GM19328 (cell line): ENCODE data around the gene TMOD2.

ENCODE experiments used
- ATAC-seq: cut with Tn5 transposase; IDR thresholded peaks from one replicate; pipeline ENCODE4 v1.9.1; 2021; ENCODE audit warnings: mild to moderate bottlenecking, moderate library complexity; ENCODE audit not compliant: unreplicated experiment

TMOD2 gene

DNA sequence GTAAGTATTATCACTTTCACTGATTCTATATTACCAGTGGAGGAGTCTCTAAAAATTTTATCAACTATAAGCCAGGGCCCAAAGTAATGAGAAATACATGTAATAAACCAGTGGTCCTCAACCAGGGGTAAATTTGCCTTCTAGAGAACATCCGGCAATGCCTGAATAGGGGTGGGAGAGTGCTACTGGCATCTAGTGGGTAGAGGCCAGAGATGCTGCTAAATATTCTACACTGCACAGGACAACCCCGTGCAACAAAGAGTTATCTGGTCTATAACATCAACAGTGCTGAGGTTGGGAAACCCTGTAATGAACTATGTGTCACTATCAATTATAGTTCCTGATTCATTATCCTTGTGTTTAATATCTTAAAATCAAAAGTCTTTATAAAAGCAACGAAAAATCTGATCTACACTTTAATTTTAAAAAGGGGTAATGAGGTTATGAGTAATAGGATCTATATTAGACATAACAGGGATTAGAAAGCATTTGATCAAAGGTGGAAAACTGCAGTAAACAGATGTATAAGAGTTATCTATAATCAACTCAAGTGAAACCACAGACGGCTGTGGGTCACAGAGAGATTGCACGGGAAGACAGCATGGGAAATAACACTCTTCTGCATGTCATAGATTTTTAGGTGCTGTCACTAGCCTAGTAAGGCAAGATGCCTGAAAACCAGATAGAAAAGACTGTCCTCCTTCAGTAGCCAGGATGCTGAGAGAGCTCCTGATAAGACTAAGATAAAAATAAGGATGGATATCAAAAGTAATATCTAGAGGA is 16.0 kb upstream of the TMOD2 start:
- ATAC-seq = no peak

DNA sequence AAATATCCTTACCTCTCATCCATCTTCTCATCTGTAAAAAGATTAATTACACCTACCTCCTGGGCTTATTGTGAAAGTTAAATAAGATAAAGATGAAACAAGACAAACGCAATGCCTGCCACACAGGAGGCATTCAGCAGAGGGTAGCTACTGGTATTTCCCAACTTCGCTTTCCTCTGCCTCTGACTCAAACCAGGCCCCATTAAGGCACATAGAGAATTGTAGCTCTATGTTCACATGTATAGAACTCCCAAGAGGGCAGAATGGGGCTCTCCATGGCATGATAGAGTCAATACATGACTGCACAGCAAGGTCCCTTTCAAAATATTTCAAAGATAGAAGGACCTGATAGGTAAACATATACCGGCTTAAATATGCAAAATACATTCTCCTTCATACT is 15.3 kb upstream of the TMOD2 start:
- ATAC-seq = no peak

DNA sequence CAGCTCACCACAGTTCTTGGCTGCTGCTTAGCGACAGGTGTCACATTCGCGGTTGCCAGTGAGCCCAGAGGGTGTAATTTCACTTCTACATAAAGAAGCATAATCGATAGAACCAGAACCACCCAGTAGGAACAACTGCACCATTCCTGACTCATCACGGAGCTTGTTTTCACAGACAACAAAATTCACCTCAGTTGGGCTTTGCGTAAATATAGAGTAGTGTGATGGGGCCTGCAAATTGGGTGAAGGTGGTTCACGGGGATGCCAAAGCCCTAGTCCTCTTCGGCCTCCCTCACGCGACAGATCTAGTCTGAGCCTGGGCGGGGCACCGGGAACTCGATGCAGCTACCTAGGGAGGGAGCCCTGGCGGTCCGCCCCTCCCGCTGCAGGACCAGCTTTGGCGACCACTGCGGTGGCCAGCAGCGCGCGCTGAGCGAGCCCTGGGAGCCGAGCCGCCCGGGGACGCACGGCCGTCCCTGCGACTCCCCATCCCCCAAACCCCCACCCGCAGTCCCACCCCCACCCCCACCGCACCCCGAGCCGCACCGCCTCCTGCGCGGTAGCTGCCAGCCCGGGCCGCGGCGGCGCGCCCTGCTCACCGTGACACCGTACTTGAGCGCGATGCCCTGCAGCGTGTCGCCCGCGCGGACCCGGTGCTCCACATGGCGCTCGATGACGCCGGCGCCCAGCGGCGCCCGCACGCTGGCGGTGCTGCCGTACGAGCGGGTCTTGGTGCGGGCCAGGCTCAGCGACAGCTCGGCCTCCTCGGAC is 14.5 kb upstream of the TMOD2 start:
- peak; percentile 25 for ATAC-seq

DNA sequence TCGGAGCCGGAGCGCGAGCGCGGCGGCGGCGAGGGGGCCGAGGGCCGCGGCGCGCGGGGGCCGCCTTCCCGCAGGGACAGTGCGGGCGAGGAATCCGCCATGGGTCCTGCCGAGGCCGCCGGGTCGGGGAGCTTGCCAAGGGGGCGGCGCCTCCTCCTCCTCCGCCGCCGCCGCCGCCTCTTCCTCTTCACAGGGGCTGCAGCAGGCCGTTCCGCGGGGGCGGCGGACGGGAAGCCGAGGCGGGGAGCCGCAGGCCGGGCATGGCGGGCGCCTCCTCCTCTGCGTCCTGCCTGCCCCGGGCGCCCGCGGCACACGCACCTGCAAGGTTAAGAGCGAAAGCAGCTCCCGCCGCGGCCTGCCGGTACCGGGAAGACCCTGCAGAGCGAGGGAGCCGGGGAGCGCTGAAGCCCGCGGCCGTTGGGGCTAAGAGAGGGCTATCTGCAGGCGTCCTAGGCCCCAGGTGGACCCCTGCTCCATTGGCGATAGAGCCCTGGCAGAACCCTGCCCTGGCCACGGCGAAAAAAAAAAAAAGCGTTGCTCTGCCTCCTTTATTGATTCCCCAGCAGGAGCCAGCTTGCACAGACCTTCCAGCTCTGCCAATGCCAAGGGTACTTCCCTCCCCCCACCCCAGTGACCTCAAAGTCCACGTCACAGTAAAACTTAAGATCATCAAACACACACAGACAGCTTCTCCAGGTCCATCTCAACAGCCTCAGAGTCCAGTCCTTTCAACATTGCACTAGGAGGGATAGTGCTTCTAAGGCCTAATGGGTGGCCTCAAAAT is 13.7 kb upstream of the TMOD2 start, which contains the start of gene LYSMD2:
Gene LYSMD2, minus strand, starts transcription at position 134 of the 784 bp plus-strand sequence. Its CDS starts 33 bp downstream, at position 101.
- ATAC-seq = peak; percentile 45

DNA sequence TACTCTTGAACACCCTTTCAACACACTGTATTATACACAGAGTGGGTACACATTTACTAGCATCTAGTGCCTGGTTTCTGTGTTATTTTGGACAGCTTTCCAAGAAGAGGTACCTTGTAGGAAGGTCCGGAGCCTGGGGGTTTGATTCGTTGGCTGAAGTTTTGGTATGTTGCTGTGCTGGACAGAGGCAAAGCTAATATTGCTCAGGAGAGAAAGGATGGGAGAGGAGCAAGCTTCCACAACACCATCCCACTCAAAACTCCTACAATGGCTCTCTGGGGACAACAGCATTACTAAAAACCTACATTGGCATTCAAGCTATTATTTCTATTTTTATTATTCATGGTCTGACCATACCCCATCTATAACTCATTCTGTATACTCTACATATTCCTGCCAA is 12.8 kb upstream of the TMOD2 start:
- ATAC-seq = no peak

DNA sequence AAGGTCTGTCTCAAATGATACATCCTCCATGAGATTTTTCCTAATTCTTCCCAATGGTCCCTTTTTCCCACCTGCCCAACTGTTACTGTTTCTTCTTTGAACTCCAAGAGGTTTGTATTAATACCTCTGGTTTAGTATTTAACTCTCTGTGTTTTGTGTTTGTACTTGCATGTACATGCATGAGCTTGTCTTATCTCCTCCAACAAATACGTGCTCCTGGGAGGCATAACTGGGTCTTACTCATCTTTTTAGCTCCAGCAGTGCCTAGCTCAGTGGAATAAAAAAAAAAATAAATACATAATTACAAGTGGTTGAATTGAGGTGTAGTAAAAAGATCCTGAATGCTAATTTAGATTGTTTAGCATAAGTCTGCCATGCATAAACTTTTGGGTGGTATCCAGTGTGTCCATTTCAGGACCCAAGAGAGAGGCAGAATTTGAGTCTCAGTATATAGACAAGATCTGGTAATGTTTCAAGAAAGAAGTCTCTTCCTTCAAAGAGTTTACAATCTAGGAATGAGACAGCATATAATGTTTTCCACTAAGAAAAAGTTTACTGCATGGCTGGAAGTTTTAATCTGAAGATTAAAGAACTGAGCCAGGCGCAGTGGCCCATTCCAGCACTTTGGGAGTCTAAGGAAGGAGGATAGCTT is 12.2 kb upstream of the TMOD2 start:
- no peak for ATAC-seq

DNA sequence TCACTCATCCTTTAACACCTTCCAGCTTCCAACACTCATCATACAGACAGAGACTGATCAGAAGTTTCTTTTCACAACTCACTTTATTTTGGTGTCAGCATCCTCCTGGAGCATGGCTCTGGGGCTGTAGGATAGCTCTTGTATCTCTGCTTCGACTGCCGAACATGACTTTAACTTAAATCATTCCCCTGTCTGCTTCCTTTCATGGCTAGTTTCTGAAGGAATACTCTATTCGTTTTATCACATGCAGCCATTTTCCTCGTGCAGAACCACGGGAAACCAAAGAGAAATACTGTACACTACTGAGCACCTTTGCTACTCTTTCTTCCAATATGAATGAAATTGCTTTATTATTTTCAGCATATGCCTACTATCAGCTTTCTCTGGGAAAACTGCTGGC is 2.1 kb upstream of the TMOD2 start:
- ATAC-seq = no peak

DNA sequence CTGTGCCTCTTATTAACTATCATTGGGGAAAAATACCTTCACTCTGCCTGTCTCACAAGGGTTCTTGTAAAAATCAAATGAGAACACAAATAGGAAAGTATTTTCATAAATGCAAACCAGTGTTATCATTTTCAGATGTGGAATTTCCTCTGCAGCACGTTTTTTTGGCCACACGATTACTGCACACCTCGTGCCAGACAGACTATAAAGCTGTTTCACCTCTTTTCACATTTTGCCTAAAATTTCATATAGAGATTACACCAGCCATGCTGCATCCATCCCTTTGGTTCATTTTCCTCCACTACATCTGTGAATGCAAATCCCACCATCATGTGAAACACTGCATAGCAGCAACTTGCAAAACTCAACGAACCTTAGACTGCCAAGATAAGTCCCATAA is 1.2 kb upstream of the TMOD2 start:
- no peak for ATAC-seq

DNA sequence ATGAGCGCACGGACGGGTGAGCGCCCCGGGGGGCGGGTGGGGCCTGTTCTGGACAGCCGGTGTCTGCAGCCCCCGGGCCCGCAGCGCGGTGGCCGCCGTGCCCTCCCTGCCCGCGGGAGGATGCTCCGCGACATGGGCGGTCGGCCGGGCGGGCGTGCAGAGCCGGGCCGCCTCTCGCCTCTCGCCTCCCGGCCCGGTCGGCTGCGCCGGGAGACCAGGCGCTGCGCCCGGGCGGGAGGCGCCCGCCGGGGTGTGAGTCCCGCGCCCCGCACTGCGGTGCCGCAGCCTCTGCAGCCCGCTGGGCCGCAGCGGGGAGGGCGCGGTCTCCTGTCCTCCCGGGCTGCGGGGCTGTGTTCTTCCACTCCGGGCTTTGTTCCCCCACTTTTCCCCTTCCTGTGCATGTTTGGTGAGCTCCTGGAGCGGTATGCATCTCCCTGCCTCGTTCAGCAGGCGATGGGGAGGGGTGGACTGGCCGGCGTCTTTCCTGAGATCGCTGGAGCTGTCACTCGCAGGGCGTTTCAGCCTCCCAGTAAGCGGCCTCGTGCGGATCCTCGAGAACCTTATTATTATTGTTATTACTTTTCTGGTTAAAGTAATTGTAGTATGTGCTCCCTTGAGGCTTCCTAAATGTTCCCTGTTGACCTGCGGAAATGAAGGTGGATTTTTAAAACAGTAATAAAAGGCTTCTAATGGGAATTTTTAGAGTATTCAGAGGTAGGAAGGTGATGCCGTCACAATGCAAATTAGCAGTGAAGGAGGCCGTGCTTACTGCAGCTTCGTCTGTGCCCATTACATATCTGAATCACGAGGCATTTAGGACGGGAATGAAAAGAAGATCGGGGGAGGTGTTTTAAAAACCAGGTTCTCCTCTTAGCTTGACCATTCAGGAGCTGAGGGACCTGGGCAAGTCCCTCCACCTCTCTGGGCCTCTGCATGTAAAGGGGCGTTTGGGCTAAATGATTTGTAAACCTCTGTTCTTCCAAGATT is 593 bp downstream of the TMOD2 start:
- ATAC-seq = peak; percentile 37

DNA sequence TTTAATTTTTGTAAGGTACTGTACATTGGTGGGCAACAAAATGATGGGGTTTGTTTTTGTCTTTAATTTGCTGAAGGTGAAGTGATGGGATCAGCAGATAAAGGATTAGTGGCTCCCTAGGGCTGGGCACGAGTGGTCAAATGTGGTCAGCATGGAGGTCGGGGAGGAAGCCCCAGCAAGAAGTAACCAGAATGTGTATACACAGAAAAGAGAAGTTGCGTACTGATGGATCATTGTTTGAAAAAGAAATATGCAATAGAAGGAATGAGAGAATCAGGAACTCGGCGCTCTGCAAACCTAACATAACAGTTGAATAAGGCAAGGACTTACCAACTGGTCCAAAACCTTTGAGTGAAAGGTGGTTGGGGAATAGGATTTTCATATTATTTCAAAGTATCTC is 1.5 kb downstream of the TMOD2 start:
- no peak for ATAC-seq

DNA sequence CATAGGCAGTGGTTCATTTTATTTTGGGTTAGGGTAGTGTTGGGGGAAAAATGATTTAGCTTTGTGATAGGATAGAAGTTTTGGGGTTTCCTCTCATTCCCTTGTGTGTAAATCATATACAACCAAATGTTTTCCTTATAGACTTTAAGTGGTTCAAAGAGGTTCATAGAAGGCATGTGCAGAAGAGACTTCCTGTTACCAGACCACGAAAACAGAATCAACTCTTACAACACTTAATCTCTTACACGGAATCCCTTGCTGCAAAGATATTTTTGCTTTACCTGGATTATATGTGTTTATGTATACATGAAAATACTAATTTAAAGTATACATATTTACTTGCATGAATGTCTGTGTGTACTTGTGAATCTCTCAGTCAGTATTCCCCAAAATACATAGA is 2.9 kb downstream of the TMOD2 start:
- ATAC-seq = no peak

DNA sequence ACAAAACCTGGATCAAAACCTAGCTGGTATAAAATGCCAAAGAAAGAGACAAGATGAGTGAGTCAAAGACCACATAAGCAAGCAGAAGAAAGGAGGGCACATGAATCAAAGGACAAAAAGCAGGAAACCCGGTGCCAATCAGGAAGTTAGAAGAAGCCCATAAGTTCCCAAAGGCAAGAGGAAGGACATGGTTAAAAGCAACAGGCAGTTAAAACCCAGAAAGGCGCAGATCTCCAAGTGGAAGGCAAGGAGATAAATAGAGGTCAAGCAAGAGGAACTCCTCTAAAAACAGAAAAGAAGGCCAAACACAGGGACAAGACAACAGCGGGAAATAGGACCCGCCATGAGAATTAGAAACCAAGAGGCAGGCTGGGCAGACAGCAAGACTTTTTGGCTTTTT is 4.4 kb downstream of the TMOD2 start:
- ATAC-seq = no peak

DNA sequence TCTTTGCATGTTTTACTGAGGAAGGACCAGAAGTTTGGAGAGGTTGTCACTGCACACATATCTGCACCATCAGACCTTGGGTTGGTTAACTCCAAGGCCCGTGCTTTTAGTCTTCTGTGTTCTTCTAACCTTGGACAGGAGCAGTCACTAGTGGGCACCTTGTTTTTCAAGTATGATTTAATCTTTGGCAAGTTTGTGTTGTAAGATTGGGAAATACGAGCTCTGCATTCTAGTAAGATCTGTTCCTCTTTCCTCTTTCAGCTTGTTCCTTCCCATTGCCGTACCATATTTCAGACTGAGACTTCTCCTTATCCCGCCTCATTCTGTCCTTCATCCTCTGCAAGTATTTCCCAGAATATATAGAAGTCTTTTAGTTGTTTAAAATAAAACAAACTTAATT is 5.1 kb downstream of the TMOD2 start:
- ATAC-seq = no peak

DNA sequence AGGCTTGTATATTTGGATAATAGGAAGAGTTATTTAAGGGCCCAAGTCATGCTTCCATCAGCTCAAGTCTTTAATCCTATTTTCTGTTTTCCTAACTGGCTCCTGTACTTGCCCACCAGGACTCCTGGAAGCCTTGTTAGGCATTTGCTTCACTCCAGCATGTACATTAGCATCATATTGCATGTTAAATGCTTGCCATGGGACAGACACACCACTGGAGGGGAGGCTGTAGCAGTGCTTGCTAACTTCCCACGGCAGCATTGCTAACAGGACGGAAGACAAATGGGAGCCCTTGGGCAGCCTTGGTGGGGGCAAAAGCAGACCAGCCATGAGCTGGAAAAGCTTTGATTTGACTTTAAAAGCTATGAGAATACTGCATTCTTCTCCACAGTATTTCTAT is 6.1 kb downstream of the TMOD2 start:
- ATAC-seq = no peak

DNA sequence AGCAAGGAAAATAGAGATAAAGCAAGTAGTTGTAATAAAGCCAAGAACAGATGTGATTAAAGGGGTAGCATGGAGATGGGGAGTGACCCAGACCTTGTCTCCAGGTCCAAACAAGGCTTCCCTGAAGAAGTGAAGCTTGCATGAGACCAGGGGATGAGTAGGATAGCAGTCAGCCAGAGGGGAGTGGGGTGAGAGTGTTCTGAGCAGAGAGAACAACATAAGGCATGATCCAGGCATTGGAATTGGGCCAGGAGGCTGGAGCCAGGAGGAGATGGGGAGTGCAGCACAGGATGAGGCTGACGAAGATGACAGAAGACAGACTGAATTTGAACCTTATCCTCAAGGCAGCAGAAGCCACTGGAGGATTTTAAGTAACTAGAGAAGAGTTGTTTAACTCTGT is 7.2 kb downstream of the TMOD2 start:
- ATAC-seq = no peak

DNA sequence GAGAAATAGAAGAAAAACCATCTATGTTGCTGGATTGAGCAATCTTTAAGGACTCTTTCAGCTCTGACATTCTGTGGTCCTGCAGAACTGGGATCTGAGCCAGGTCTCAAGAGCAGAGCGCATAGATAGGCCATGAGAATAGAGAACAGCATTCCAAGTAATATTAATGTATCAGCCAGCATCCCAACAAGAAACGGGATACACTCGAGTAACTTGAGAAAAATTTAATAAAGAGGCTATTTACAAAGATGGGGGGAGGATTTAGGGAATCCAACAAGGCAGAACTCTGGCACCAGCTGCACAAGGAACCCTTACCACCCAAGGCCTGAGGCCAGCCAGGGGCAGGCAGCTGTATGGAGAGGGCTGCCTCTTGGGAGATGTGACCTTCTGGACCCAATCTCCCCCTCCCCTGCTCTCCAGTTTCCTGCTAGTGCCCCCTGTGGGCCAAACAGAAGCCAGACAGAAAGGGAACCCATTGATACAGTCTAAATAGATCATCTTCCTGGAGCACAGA is 8.2 kb downstream of the TMOD2 start:
- no peak for ATAC-seq

DNA sequence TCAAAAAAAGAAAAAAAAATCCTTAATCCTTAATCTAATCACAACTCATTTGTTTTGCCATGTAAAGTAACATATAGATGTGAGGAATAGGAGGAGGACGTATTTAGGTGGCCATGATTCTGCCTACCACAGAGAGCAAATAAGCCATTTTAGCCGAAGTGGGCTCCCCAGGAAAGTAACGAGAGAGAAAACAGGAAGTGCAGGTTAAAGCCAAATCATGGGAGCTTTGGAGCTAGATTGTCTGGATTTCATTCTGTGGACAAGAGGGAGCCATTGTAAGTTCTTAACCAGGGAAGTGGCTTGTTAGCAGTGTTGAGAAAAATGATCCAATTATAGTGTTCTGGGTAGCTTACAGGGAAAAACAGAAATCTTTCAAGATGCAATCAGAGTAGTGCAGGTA is 9.4 kb downstream of the TMOD2 start:
- ATAC-seq = no peak

DNA sequence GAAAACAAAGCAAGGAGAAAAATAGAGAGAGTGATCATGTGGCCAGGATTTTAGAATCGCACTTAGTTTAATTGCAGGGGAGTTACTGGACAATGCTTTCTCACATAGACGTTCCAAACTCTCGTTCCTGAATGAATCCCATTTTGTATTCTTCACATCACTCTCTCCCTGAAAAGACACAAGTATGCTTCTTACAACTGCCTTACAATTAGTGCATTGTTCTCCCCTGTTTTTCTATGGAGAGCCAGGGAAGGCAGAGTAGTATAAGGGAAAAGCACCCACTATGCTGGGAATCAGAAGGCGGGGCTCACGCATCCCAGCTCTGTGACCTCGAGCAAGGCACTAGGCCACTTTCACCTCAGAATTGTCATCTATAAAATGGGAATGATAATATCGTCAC is 14.4 kb downstream of the TMOD2 start:
- no peak for ATAC-seq

DNA sequence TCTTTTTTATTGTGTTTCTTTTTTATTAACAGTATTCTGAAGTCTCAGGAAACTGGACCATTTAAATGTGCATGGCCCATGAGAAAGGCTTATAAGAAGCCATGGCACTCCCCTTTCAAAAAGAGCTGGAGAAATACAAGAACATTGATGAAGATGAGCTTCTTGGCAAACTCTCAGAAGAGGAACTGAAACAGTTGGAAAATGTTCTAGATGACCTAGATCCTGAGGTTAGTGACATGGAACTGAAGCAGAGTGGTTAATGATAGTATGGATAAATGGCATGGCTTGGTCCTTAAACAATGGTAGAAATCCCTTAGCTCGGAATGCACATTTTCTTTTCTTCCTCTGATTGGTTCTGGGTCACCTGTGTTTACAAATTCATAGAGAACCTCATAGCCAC is 14.9 kb downstream of the TMOD2 start:
- no peak for ATAC-seq

DNA sequence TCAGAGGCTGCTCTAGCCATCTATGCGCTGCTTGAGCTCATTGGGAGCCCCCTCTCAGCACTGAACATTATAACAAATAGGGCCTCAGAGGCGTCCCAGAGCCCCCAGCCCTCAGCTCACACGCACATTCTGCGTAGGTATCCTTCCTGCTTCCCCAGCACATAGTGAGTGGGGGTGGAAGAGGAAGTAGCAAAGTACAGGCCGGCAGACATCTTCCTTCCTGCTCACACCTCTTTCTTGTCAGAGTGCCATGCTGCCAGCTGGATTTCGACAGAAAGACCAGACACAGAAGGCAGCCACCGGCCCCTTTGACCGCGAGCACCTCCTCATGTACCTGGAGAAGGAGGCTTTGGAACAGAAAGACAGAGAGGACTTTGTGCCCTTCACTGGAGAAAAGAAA is 16.6 kb downstream of the TMOD2 start:
- no peak for ATAC-seq
